Activated naive CD8-positive, alpha-beta T cell treated with anti-CD3 and anti-CD28 coated beads, Interleukin-2, amount 50 U/mL, for 16 hours (primary cell): ENCODE results near the gene PGLYRP4.
"Not testable (repeated sequence)": the region's sequence is repeated elsewhere in the genome, so short reads cannot be mapped to it uniquely, and the experiment has no call there.

Experiments used
- DNase-seq: peaks from one replicate; pipeline ENCODE4 v3.0.0-alpha.2; 2020; ENCODE audit warnings: low read depth, low spot score

PGLYRP4 gene

GRCh38 chr1:153337980-153338853 is 10.4 kb downstream of the PGLYRP4 start:
- no peak for DNase-seq

GRCh38 chr1:153336650-153337049 is 12.0 kb downstream of the PGLYRP4 start:
- no peak for DNase-seq

GRCh38 chr1:153333902-153334301 is 14.7 kb downstream of the PGLYRP4 start:
- DNase-seq = no peak

- DNase-seq = no peak
Observed at GRCh38 chr1:153324912-153325311, 23.7 kb downstream of the PGLYRP4 start.

- no peak for DNase-seq
Observed at GRCh38 chr1:153322568-153322967, 26.1 kb downstream of the PGLYRP4 start.

GRCh38 chr1:153318145-153318544 is 30.5 kb downstream of the PGLYRP4 start:
- not testable (repeated sequence) for DNase-seq

GRCh38 chr1:153316013-153316412 is 32.6 kb downstream of the PGLYRP4 start:
- DNase-seq = not testable (repeated sequence)

- DNase-seq = not testable (repeated sequence)
Observed at GRCh38 chr1:153314388-153314787, 34.3 kb downstream of the PGLYRP4 start.

- DNase-seq = no peak
Observed at GRCh38 chr1:153313288-153313687, 35.4 kb downstream of the PGLYRP4 start.

GRCh38 chr1:153312570-153313186 is 36.0 kb downstream of the PGLYRP4 start, which contains the start of gene PGLYRP3:
Gene PGLYRP3, minus strand, starts transcription at chr1:153312952. Its CDS starts 2,287 bp downstream, at chr1:153310665.
- no peak for DNase-seq

- no peak for DNase-seq
Observed at GRCh38 chr1:153310526-153310925, 38.1 kb downstream of the PGLYRP4 start.

GRCh38 chr1:153309441-153309840 is 39.2 kb downstream of the PGLYRP4 start:
- DNase-seq = no peak

GRCh38 chr1:153308540-153308939 is 40.1 kb downstream of the PGLYRP4 start:
- DNase-seq = no peak

GRCh38 chr1:153307221-153307600 is 41.4 kb downstream of the PGLYRP4 start:
- no peak for DNase-seq

GRCh38 chr1:153306303-153307220 is 42.1 kb downstream of the PGLYRP4 start:
- DNase-seq = no peak

- no peak for DNase-seq
Observed at GRCh38 chr1:153305682-153306081, 43.0 kb downstream of the PGLYRP4 start.

GRCh38 chr1:153302308-153302707 is 46.3 kb downstream of the PGLYRP4 start:
- no peak for DNase-seq

GRCh38 chr1:153293851-153294250 is 54.8 kb downstream of the PGLYRP4 start:
- DNase-seq = no peak

- no peak for DNase-seq
Observed at GRCh38 chr1:153293480-153293775, 55.2 kb downstream of the PGLYRP4 start.

- DNase-seq = no peak
Observed at GRCh38 chr1:153292740-153293479, 55.7 kb downstream of the PGLYRP4 start.

GRCh38 chr1:153292185-153292584 is 56.5 kb downstream of the PGLYRP4 start:
- DNase-seq = no peak
